ENCODE data around the gene AKAP10. TPM values are rescaled to one million over a fixed set of nuclear protein-coding genes. Genes with fewer than 3 reads are reported as not detected.

Gene AKAP10
- total and polyA plus RNA-seq, 2 of the 4 experiments (the other 2 are of a cell fraction) = 12.7 to 18.6 TPM

DNA sequence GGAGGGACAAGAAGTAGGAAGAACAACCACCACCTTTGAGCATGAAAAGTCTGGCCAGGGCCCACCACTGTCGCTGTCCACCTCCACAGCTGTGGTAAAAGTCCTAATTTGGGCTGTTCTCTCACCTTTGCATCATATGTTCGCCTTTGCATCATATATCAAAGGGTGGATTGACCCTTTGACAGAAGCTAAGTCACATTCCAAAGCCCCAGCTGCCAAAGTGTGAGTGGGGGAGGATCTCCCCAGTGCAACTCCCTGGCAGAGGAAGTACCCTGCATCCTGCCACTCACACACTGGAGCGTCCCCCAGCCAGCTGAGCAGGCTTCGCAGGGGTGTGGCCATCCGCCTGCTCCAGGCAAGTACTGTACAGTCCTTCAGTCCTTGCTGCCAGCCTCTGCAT lies 18.9 kb upstream of the AKAP10 start:
- Histone ChIP-seq H3K14ac (replicated peaks; ENCODE audit: low read depth, low read length) (no peak overlapping the region), H3K9me1 (ENCODE audit: insufficient read depth, low read length) (no peaks in the 10 kb centered on the region), H3K27ac (ENCODE audit: insufficient read depth, low read length) (no peak overlapping the region), H2AK5ac (ENCODE audit: low read depth, low read length) (no peak overlapping the region), H3K18ac (ENCODE audit: low read depth, low read length) (no peak overlapping the region), H2AFZ (replicated peaks; ENCODE audit: low read length, poor library complexity) (peak overlapping the region; percentile 12), H3K79me1 (ENCODE audit: low read depth in 1 of 2, low read length in 2 of 2) (no peaks in the 10 kb centered on the region), H3K4me3 (ENCODE audit: insufficient read depth, low read depth, low read length) (no peak overlapping the region), H3K9me3 (ENCODE audit: control insufficient read depth, insufficient read depth, low read length) (no peaks in the 10 kb centered on the region), H3K4me2 (ENCODE audit: low read depth, low read length) (no peak overlapping the region), H3K36me3 (ENCODE audit: control insufficient read depth, insufficient read depth, low read length) (no peaks in the 10 kb centered on the region), H3K56ac (ENCODE audit: extremely low read depth, insufficient read depth, low read length) (no peak overlapping the region), H4K91ac (ENCODE audit: insufficient read depth, low read depth, low read length) (no peak overlapping the region), H2BK20ac (ENCODE audit: low read depth, low read length) (no peak overlapping the region), H3K23ac (ENCODE audit: low read depth, low read length) (no peak overlapping the region), H2AK9ac (replicated peaks; ENCODE audit: low read depth, low read length, poor library complexity) (no peak overlapping the region), H3K27me3 (ENCODE audit: control insufficient read depth, insufficient read depth, low read length) (peaks cover 6% of the 10 kb centered on the region), H4K20me1 (ENCODE audit: insufficient read depth, low read length) (no peaks in the 10 kb centered on the region), H2BK5ac (ENCODE audit: low read depth, low read length, poor library complexity, severe bottlenecking) (no peak overlapping the region), H2BK15ac (ENCODE audit: low read depth, low read length) (no peak overlapping the region), H3K9ac (ENCODE audit: low read depth, low read length) (no peak overlapping the region), H4K5ac (ENCODE audit: low read depth, low read length) (no peak overlapping the region), H4K8ac (ENCODE audit: low read depth in 2 of 2, low read length in 2 of 2) (no peak overlapping the region), H3K4ac (ENCODE audit: low read depth, low read length) (no peak overlapping the region), H3K4me1 (ENCODE audit: control insufficient read depth, insufficient read depth, low read length) (no peaks in the 10 kb centered on the region), H2BK120ac (ENCODE audit: low read depth, low read length) (no peak overlapping the region)
- no peak for TF ChIP-seq POLR2A (IDR thresholded peaks at IDR 0.05; ENCODE audit: low read depth, low read length)
- TF ChIP-seq RCOR1 (IDR thresholded peaks at IDR 0.05; ENCODE audit: insufficient replicate concordance, low read length) = no peak
- no peak for TF ChIP-seq BHLHE40 (IDR thresholded peaks at IDR 0.05; ENCODE audit: low read depth, low read length)
- TF ChIP-seq, protein P1, sequence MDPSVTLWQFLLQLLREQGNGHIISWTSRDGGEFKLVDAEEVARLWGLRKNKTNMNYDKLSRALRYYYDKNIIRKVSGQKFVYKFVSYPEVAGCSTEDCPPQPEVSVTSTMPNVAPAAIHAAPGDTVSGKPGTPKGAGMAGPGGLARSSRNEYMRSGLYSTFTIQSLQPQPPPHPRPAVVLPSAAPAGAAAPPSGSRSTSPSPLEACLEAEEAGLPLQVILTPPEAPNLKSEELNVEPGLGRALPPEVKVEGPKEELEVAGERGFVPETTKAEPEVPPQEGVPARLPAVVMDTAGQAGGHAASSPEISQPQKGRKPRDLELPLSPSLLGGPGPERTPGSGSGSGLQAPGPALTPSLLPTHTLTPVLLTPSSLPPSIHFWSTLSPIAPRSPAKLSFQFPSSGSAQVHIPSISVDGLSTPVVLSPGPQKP (IDR thresholded peaks at IDR 0.05; ENCODE audit: borderline replicate concordance, low read depth, low read length) = no peak
- no peak for TF ChIP-seq CEBPB (IDR thresholded peaks at IDR 0.05; ENCODE audit: low read depth, low read length)
- no peak for TF ChIP-seq FOS (IDR thresholded peaks at IDR 0.05; ENCODE audit: low read depth, low read length)
- 20% methylated on average over 1 of the region's 5 CpGs; no CpG with 5 or more reads in 1 of the 2 experiments for WGBS, 2 experiments (ENCODE audit: extremely low coverage in 2 of 2, insufficient read length in 1 of 2)
- ATAC-seq (ENCODE audit: low read depth) (peak; percentile 45; the same call in 1 of the 2 replicates), DNase-seq (no peak)
- intact Hi-C loops (cut with micrococcal nuclease) = loop anchor here (5.0 kb wide), 1 partner anchor 321 kb away; no protein-coding TSS in a partner anchor
- CTCF ChIA-PET = interaction anchor here (0.5 to 0.6 kb wide), 2 partner anchors 14 to 111 kb away, joined by 3 to 5 read pairs; no protein-coding TSS in a partner anchor
- dilution Hi-C loops (cut with HindIII; ENCODE audit: low sequenced_read_pairs, unreplicated experiment) = no loop called here
- in situ Hi-C loops (cut with MboI; ENCODE audit: low sequenced_read_pairs) = loop anchor here (10.0 kb wide), 1 partner anchor 318 kb away; no protein-coding TSS in a partner anchor
- POLR2A ChIA-PET (ENCODE audit: unreplicated experiment) = no interaction called here
- no TSS peak for BruUV-seq (replicated peaks)
